H1 (cell line): Measurements from ENCODE around the gene GNG7. TPM values are rescaled to one million over a fixed set of nuclear protein-coding genes. Genes with fewer than 3 reads are reported as not detected.

Source experiments
- BACH1 ChIP-seq: IDR thresholded peaks from 2 replicates; pipeline ENCODE4 v1.6.1; 2012; ENCODE audit warnings: low read length, improper control_type of control experiment
- HDAC6 ChIP-seq: IDR thresholded peaks from one replicate; pipeline ENCODE4 v1.7.1; 2012; ENCODE audit warnings: low read depth, mild to moderate bottlenecking, inconsistent platforms, low read length, moderate library complexity
- RNF2 ChIP-seq: fragments of 200-900, 300-1000 bp; sonication (generic); IDR thresholded peaks from 2 replicates; pipeline ENCODE4 v1.7.1; 2016; ENCODE audit warnings: borderline replicate concordance, low read depth, mild to moderate bottlenecking, antibody characterized with exemption, low read length; ENCODE audit not compliant: poor library complexity, severe bottlenecking; ENCODE audit errors: missing control alignments
- polyA plus RNA-seq, 7 experiments: library from polyadenylated mRNA; depleted of rRNA in 3 of 7; stranded (reverse) in 5 of 7; unstranded in 2 of 7; fragments of >200 nt in 5 of 7; fragments of 200-250 nt in 2 of 7; gene quantifications; 1 replicate in 5 of 7; 2 replicates in 1 of 7; 4 replicates in 1 of 7; pipeline versions ENCODE4 v1.2.1 to v1.2.3, GENCODE V29; 2011 to 2013; ENCODE audit warnings: missing spikeins in 2 of 7, mixed read lengths in 2 of 7
- total RNA-seq: library from RNA; stranded (reverse); fragmentation: NEBNext Ultra II Directional; extraction: Animal tissue kit (Norgen Biotek cat#: 25700); gene quantifications from 2 replicates; pipeline ENCODE4 v1.2.1, GENCODE V29; 2021

Gene GNG7
- total and polyA plus RNA-seq, 2 of the 8 experiments (the other 6 are each of a cell fraction or from before 2014, with no cell fraction given) = 2.8 to 7.8 TPM

GRCh38 chr19:2594319-2594718, 108.2 kb downstream of the GNG7 start (continued):
- TF ChIP-seq BACH1 (no peak), HDAC6 (no peak), RNF2 (no peak)
- TF ChIP-seq, all 59 proteins: peak for 0
